Panc1 (cell line): ENCODE results near the gene DUOX1. TPM values are rescaled to one million over a fixed set of nuclear protein-coding genes. Genes with fewer than 3 reads are reported as not detected.
A peak's percentile ranks its signal among the peaks of the same experiment; 100 is the strongest.

Experiments used
- ATAC-seq: fragments of 200-7000 bp; cut with Tn5 transposase; 2 replicates; pipeline ENCODE4 v1.9.1; 2020; ENCODE audit warnings: mild to moderate bottlenecking, moderate library complexity
- BruUV-seq: library from RNA; stranded (reverse); fragments of 400-500 nt; replicated peaks from 2 replicates; lab custom pipeline; 2021; lab: Mats Ljungman, UMichigan
- CTCF ChIA-PET: fragments of 300-600 bp; sonication (Branson Sonifier 250); formaldehyde crosslinking; loops from one replicate; lab custom pipeline; 2022; ENCODE audit warnings: antibody characterized with exemption; lab: Charles Lee
- POLR2A ChIA-PET: fragments of 300-600 bp; sonication (Branson Sonifier 250); formaldehyde crosslinking; loops from one replicate; lab custom pipeline; 2022; ENCODE audit warnings: antibody characterized with exemption; lab: Charles Lee
- DNase-seq: peaks from one replicate; pipeline ENCODE4 v3.0.0-alpha.2; 2010; ENCODE audit warnings: low read depth, low spot score
- H3K27ac ChIP-seq: 2 replicates; pipeline ENCODE4 v1.5.1; 2011; ENCODE audit warnings: mild to moderate bottlenecking, low read length, inconsistent platforms
- H3K27me3 ChIP-seq: fragments of 200-500 bp; sonication (Bioruptor generic); 2 replicates; pipeline ENCODE4 v1.6.0; 2014; ENCODE audit warnings: low read length, inconsistent platforms; ENCODE audit not compliant: control insufficient read depth, insufficient read depth
- H3K36me3 ChIP-seq: fragments of 200-500 bp; sonication (Bioruptor generic); 2 replicates; pipeline ENCODE4 v1.5.1; 2014; ENCODE audit warnings: inconsistent platforms, mild to moderate bottlenecking, low read length, moderate library complexity; ENCODE audit not compliant: control insufficient read depth, insufficient read depth
- H3K4me1 ChIP-seq: 2 replicates; pipeline ENCODE4 v1.5.1; 2011; ENCODE audit warnings: inconsistent platforms, mild to moderate bottlenecking, low read length, moderate library complexity; ENCODE audit not compliant: control insufficient read depth, insufficient read depth
- H3K4me3 ChIP-seq, 2 experiments: 2 replicates each; pipeline ENCODE4 v1.5.1; 2011 to 2012; ENCODE audit warnings: low read depth in 2 of 2, low read length in 2 of 2, mild to moderate bottlenecking in 2 of 2, inconsistent platforms in 1 of 2, moderate library complexity in 1 of 2
- H3K9me3 ChIP-seq: fragments of 200-500 bp; sonication (Bioruptor generic); 2 replicates; pipeline ENCODE4 v1.5.1; 2014; ENCODE audit warnings: low read depth, mild to moderate bottlenecking, inconsistent platforms, low read length, moderate library complexity; ENCODE audit not compliant: control insufficient read depth, insufficient read depth
- CTCF ChIP-seq: fragments of 450-650 bp; IDR thresholded peaks from 2 replicates; pipeline ENCODE4 v1.5.1; 2017; ENCODE audit warnings: mild to moderate bottlenecking
- POLR2AphosphoS5 ChIP-seq: IDR thresholded peaks from 2 replicates; pipeline ENCODE4 v1.6.1; 2012; ENCODE audit warnings: mild to moderate bottlenecking, low read depth, low read length, moderate library complexity
- REST ChIP-seq, 2 experiments: IDR thresholded peaks; 2 replicates each; pipeline ENCODE4 v1.6.1; 2011 to 2012; ENCODE audit warnings: low read depth in 2 of 2, control low read depth in 1 of 2, low read length in 1 of 2, mild to moderate bottlenecking in 1 of 2, moderate library complexity in 1 of 2; ENCODE audit not compliant: insufficient read depth in 1 of 2
- SIN3A ChIP-seq: IDR thresholded peaks from 2 replicates; pipeline ENCODE4 v1.6.1; 2012; ENCODE audit warnings: low read depth, mild to moderate bottlenecking, low read length, moderate library complexity, borderline replicate concordance; ENCODE audit not compliant: insufficient read depth
- TCF7L2 ChIP-seq: IDR thresholded peaks from 2 replicates; pipeline ENCODE4 v1.6.1; 2011; ENCODE audit warnings: mild to moderate bottlenecking, low read depth, low read length, inconsistent platforms
- in situ Hi-C: cut with HindIII; loops from 2 replicates; pipeline ENCODE4 v1.10.0; 2016; ENCODE audit warnings: low sequenced_read_pairs, low pct_unique_long_range_greater_than_20kb
- intact Hi-C: fragments of 100-400 bp; cut with micrococcal nuclease; formaldehyde crosslinking; loops from one replicate; pipeline ENCODE4 v1.10.0; 2022; ENCODE audit not compliant: unreplicated experiment
- total RNA-seq: library from RNA; stranded (reverse); gene quantifications from one replicate; pipeline ENCODE4 v1.2.1, GENCODE V29; 2021; ENCODE audit not compliant: unreplicated experiment

DUOX1 gene
- total RNA-seq, 1 experiment from 2014 or later, result 0.31 TPM

- in situ Hi-C loops, result no loop called here
- no peaks in the 10 kb centered on the region for H3K9me3 ChIP-seq
- peak within 1 kb of the TSS; percentile 24 to 31 for H3K4me3 ChIP-seq
- ATAC-seq, result no peak
- H3K4me1 ChIP-seq, result peaks cover 14% of the 10 kb centered on the region
- DNase-seq, result no peak
- no peak within 1 kb of the TSS for H3K27ac ChIP-seq
- H3K36me3 ChIP-seq, result no peaks in the 10 kb centered on the region
- CTCF ChIA-PET, result no interaction called here
- intact Hi-C loops, result no loop called here
- no TSS peak for BruUV-seq
- peaks cover 21% of the 10 kb centered on the region for H3K27me3 ChIP-seq
- TF ChIP-seq CTCF (no peak), POLR2AphosphoS5 (no peak), TCF7L2 (no peak), SIN3A (no peak), REST (IDR thresholded peaks at IDR 0.05; ENCODE audit: insufficient read depth in 1 of 2, low read depth in 2 of 2, low read length in 1 of 2) (no peak)
- POLR2A ChIA-PET, result interaction anchor here (0.5 kb wide), 1 partner anchor 32 kb away, joined by 4 read pairs; no protein-coding TSS in a partner anchor
Observed at GRCh38 chr15:45114076-45114750, 15.6 kb upstream of the DUOX1 start, which contains the start of the genes DUOX2 and DUOXA2. TSS of gene DUOX2 (minus strand) at chr15:45114172. CDS start at chr15:45113411, 761 bp downstream. TSS of gene DUOXA2 (plus strand) at chr15:45114326. CDS start at chr15:45114606, 280 bp downstream.

GRCh38 chr15:45114751-45115085 lies 15.1 kb upstream of the DUOX1 start:
- intact Hi-C loops, result no loop called here
- no TSS peak for BruUV-seq
- H3K4me1 ChIP-seq, result peaks cover 14% of the 10 kb centered on the region
- ChIA-PET POLR2A (interaction anchor here (0.5 kb wide), 1 partner anchor 31 kb away, joined by 4 read pairs; no protein-coding TSS in a partner anchor), CTCF (no interaction called here)
- DNase-seq (no peak), ATAC-seq (no peak)
- peak overlapping the region in 1 of 2 experiments; percentile 19; a peak in 1 of 4 replicates for H3K4me3 ChIP-seq
- no peak for TF ChIP-seq SIN3A
- TF ChIP-seq REST (IDR thresholded peaks at IDR 0.05; ENCODE audit: insufficient read depth in 1 of 2, low read depth in 2 of 2, low read length in 1 of 2), result no peak
- TF ChIP-seq CTCF, result no peak
- no peak for TF ChIP-seq POLR2AphosphoS5
- no peak for TF ChIP-seq TCF7L2
- H3K36me3 ChIP-seq, result no peaks in the 10 kb centered on the region
- H3K27me3 ChIP-seq, result peaks cover 21% of the 10 kb centered on the region
- in situ Hi-C loops, result no loop called here
- no peaks in the 10 kb centered on the region for H3K9me3 ChIP-seq
- H3K27ac ChIP-seq, result no peak overlapping the region
